Omental fat pad (tissue), 4 donors: ENCODE measurements around the gene SDSL. TPM values are rescaled to one million over a fixed set of nuclear protein-coding genes. Genes with fewer than 3 reads are reported as not detected.

Source experiments
- ATAC-seq: fragments of 150-250 bp; one replicate; pipeline ENCODE4 v1.9.1; 2016; ENCODE audit warnings: mild to moderate bottlenecking, moderate library complexity; ENCODE audit not compliant: low FRiP score
- DNase-seq: peaks from one replicate; pipeline ENCODE4 v3.0.0-alpha.2; 2019; ENCODE audit warnings: low spot score
- CTCF ChIP-seq, 3 donors: fragments of 450-650 bp; IDR thresholded peaks; one replicate each; pipeline ENCODE4 v1.5.1; 2016 to 2017; ENCODE audit warnings: antibody characterized with exemption in 3 of 3, mild to moderate bottlenecking in 3 of 3, moderate library complexity in 2 of 3
- total RNA-seq, 4 donors: library from RNA; depleted of rRNA; stranded (reverse); fragments of >200 nt; gene quantifications; one replicate each; pipeline ENCODE4 v1.1.0, GENCODE V29; 2016

Gene SDSL
- total RNA-seq, 4 donors from 2014 or later = 2.1 to 6.0 (median 4.1) TPM

- ATAC-seq (no peak), DNase-seq (no peak)
- no peak for TF ChIP-seq CTCF (IDR thresholded peaks at IDR 0.05)
These were observed 16.5 kb downstream of the SDSL start for GRCh38 chr12:113438523-113439300.

DNA sequence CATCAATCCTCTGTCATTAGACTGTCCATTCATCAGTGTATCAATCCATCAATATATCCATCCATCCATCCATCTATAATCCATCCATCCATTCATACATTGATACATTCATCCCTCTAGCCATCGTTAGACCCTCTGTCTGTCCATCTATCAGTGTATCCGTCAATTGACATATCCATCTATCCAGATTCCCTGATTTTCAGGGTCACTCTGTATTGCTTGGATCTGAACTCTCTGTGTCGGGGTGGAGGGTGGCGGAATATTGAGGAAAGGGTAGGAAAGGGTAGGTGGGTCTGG, 17.1 kb downstream of the SDSL start:
- DNase-seq = no peak
- no peak for ATAC-seq
- no peak for TF ChIP-seq CTCF (IDR thresholded peaks at IDR 0.05)

GRCh38 chr12:113439606-113440030, 17.4 kb downstream of the SDSL start:
- no peak for TF ChIP-seq CTCF (IDR thresholded peaks at IDR 0.05)
- ATAC-seq (no peak), DNase-seq (no peak)

DNA sequence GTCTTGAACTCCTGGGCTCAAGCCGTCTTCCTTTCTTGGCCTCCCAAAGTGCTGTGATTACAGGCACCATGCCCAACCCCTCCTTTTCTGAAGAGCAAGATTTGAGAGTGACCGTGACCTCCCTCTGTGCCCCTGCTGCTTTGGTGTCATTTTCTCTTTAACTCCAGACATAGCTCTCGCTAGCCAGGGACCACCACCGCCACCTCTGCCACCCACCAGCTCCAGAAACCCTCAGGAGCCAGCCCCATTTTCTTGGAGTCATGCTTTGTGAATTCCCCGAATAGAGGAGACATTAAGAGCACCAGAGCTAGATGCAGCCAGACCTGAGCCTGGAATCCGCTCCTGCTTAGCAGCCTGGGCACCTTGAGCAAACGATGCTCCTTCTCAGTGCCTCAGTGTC, 18.2 kb downstream of the SDSL start:
- DNase-seq = no peak
- no peak for TF ChIP-seq CTCF (IDR thresholded peaks at IDR 0.05)
- ATAC-seq = no peak

GRCh38 chr12:113440947-113441782, 19.0 kb downstream of the SDSL start:
- no peak for DNase-seq
- no peak for ATAC-seq
- no peak for TF ChIP-seq CTCF (IDR thresholded peaks at IDR 0.05)

- no peak for ATAC-seq
- TF ChIP-seq CTCF (IDR thresholded peaks at IDR 0.05) = no peak
- DNase-seq = no peak
These were observed 20.9 kb downstream of the SDSL start for GRCh38 chr12:113443030-113443539.
